ENCODE results near the gene OR52I2.

Gene OR52I2

DNA sequence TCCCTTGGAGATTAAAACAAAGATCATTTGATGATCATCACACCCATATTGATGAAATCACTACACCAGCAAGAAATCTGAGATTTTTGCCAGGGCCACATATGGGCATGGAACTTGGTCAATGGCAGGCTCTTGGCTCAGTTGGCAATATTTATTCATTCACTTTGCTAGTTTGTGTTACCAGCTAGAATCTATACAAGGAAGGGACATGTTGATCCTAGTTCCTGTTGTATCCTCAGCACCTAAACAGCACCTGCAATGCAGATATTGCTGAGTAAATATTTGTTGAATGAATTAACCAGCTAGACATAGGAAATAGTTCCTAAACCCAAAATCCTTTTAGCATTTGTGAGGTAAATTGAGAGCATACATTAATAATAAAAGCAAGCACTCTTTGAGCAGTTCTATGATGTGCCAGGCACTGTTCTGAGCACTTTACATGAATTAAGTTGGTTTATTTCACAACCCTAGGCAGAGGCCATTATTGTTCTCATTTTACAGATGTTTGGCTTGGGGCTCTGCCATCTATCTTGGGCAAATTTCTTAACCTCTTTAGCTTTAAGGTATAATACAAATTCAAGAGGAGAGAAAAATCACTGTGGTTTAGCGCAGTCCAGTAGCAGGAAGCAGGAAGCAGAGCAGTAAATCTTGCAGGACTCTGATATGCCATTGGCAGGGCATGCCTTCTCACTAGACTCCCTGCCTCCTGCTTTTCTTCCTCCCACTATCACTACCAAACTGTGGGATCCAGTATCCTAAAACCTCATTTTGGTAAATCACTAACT lies 24.9 kb downstream of the OR52I2 start:
- TF ChIP-seq CTCF (IDR thresholded peaks at IDR 0.05; ENCODE audit: borderline replicate concordance, insufficient read depth, low read depth, low read length), result no peak
- no peak overlapping the region for H3K4me3 ChIP-seq (ENCODE audit: low read depth, low read length)

- H3K4me3 ChIP-seq (ENCODE audit: low read depth, low read length), result peak overlapping the region; percentile 87
- no peak for TF ChIP-seq CTCF (IDR thresholded peaks at IDR 0.05; ENCODE audit: borderline replicate concordance, insufficient read depth, low read depth, low read length)
These were observed 25.6 kb downstream of the OR52I2 start for GRCh38 chr11:4607096-4607495.

- H3K4me3 ChIP-seq (ENCODE audit: low read depth, low read length), result peak within 1 kb of the TSS; percentile 87
- no peak for TF ChIP-seq CTCF (IDR thresholded peaks at IDR 0.05; ENCODE audit: borderline replicate concordance, insufficient read depth, low read depth, low read length)
These were observed 26.5 kb downstream of the OR52I2 start, which contains the start of gene TRIM68 for GRCh38 chr11:4607781-4608666. TSS of gene TRIM68 (minus strand) at chr11:4608231. CDS start at chr11:4605504, 2,727 bp downstream.

DNA sequence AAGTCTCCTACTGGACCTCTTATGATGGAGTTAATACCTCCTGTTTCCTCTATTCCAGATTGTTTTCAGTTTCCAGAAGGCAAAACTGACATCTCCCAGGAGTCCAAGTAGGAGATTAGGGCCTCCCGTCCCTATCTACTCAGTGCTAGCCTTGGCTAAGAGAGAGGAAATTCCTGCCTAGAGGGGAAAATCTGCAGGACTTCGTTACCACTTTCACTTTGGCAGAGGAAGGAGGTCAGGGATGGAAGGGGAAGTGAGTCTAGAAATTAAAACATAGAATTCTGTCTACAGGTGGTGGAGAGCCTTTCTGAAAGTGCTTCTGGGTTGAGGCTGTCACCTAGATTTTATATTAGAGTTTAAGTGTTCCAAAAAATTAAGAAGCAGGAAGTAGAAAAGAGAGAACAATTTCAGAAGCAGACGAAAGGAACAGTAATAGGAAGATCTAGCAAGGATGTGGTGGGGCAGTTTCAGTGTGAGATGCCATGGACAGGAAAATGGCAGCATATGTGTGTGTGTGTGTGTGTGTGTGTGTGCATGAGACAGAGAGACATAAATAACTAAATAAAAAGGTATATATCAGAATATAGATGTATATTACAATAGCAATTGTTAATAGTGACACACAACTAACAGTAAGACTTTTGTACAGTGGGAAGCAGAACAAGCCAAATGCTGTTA lies 28.9 kb downstream of the OR52I2 start:
- no peak for TF ChIP-seq CTCF (IDR thresholded peaks at IDR 0.05; ENCODE audit: borderline replicate concordance, insufficient read depth, low read depth, low read length)
- H3K4me3 ChIP-seq (ENCODE audit: low read depth, low read length), result no peak overlapping the region

GRCh38 chr11:4611986-4612385 lies 30.4 kb downstream of the OR52I2 start:
- H3K4me3 ChIP-seq (ENCODE audit: low read depth, low read length), result no peak overlapping the region
- no peak for TF ChIP-seq CTCF (IDR thresholded peaks at IDR 0.05; ENCODE audit: borderline replicate concordance, insufficient read depth, low read depth, low read length)

DNA sequence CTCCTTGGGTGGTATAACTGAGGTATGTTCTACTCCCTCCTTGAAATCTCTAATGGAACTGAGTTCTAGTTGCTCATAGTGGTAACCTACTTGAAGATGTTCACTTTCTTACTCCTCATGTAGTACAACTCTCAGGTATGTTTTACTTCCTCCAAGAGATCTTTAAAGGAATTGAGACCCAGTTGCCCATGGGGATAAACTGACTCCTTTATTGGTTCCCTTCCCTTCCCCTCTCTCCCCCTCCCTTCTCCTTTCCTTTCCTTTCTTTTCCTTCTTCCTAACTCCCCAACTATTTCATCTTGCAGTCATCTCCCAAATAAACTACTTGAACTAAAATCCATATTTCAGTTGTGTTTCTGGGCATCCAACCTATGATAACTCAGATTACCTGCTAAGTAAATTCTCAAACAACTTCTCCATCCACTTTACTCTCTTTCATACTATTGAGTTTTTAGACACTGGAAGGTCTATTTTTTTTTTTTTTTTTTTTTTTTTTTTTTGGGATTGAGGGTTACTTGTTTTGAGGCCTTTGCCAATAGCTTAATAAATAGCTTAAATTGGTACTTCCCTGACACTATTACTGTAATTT lies 34.4 kb downstream of the OR52I2 start:
- no peak for TF ChIP-seq CTCF (IDR thresholded peaks at IDR 0.05; ENCODE audit: borderline replicate concordance, insufficient read depth, low read depth, low read length)
- no peak overlapping the region for H3K4me3 ChIP-seq (ENCODE audit: low read depth, low read length)

Measured in GM12875 (cell line).